Measurements from ENCODE around the gene PDYN.

DNA sequence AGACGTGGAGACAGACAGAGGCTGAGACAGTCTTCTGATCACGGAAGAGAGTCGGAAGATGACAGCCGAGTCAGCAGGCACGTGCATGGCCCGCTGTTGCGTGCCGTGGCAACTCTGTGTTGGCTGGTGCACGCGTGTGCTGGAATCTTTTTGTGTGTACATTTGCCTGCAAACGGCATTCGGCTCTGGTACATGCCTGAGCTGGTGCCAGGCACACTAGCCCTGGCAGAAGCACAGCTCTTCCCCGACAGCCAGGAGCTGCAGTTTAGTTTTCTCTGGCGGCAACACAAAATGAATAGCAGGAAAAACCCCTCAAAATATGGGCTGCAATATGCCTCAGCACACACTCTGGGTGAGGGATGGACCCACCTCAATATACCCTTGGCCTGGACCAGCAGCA is 769 bp upstream of the PDYN start:
- TF ChIP-seq EZH2phosphoT487 (IDR thresholded peaks at IDR 0.05) = no peak
- TF ChIP-seq, protein P1, sequence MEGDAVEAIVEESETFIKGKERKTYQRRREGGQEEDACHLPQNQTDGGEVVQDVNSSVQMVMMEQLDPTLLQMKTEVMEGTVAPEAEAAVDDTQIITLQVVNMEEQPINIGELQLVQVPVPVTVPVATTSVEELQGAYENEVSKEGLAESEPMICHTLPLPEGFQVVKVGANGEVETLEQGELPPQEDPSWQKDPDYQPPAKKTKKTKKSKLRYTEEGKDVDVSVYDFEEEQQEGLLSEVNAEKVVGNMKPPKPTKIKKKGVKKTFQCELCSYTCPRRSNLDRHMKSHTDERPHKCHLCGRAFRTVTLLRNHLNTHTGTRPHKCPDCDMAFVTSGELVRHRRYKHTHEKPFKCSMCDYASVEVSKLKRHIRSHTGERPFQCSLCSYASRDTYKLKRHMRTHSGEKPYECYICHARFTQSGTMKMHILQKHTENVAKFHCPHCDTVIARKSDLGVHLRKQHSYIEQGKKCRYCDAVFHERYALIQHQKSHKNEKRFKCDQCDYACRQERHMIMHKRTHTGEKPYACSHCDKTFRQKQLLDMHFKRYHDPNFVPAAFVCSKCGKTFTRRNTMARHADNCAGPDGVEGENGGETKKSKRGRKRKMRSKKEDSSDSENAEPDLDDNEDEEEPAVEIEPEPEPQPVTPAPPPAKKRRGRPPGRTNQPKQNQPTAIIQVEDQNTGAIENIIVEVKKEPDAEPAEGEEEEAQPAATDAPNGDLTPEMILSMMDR (IDR thresholded peaks at IDR 0.05) = no peak
